ENCODE measurements around the gene KCNMB3.

KCNMB3 gene

GRCh38 chr3:179288845-179289244 is 37.9 kb upstream of the KCNMB3 start:
- H3F3A ChIP-seq (ENCODE audit: insufficient read depth, low read length), result no peaks in the 10 kb centered on the region
- no peaks in the 10 kb centered on the region for H3K9me3 ChIP-seq (ENCODE audit: low read length)
- no peaks in the 10 kb centered on the region for H3K27me3 ChIP-seq (ENCODE audit: insufficient read depth, low read length)
- H4K20me1 ChIP-seq (ENCODE audit: insufficient read depth, low read length), result no peaks in the 10 kb centered on the region
- no peaks in the 10 kb centered on the region; the same call in 1 of the 2 replicates for H3K9me2 ChIP-seq (ENCODE audit: low read depth, low read length)
- no peaks in the 10 kb centered on the region for H3K36me3 ChIP-seq (ENCODE audit: insufficient read depth, low read length)
- H3K27ac ChIP-seq (ENCODE audit: low read depth, low read length, poor library complexity, severe bottlenecking), result no peak overlapping the region
- no peaks in the 10 kb centered on the region for H3K79me2 ChIP-seq (ENCODE audit: insufficient read depth, low read length)
- H2AFZ ChIP-seq (ENCODE audit: low read length), result no peak overlapping the region
- no peaks in the 10 kb centered on the region for H3K4me1 ChIP-seq (ENCODE audit: insufficient read depth, low read length, severe bottlenecking)
- TF ChIP-seq EZH2 (IDR thresholded peaks at IDR 0.05; ENCODE audit: borderline replicate concordance, low read length), result no peak
- TF ChIP-seq, protein P1, sequence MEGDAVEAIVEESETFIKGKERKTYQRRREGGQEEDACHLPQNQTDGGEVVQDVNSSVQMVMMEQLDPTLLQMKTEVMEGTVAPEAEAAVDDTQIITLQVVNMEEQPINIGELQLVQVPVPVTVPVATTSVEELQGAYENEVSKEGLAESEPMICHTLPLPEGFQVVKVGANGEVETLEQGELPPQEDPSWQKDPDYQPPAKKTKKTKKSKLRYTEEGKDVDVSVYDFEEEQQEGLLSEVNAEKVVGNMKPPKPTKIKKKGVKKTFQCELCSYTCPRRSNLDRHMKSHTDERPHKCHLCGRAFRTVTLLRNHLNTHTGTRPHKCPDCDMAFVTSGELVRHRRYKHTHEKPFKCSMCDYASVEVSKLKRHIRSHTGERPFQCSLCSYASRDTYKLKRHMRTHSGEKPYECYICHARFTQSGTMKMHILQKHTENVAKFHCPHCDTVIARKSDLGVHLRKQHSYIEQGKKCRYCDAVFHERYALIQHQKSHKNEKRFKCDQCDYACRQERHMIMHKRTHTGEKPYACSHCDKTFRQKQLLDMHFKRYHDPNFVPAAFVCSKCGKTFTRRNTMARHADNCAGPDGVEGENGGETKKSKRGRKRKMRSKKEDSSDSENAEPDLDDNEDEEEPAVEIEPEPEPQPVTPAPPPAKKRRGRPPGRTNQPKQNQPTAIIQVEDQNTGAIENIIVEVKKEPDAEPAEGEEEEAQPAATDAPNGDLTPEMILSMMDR (IDR thresholded peaks at IDR 0.05; ENCODE audit: low read length), result no peak
- H3K4me3 ChIP-seq (ENCODE audit: low read depth, low read length, poor library complexity, severe bottlenecking), result no peak overlapping the region
- H3K9ac ChIP-seq (ENCODE audit: low read length), result no peak overlapping the region
- H3K4me2 ChIP-seq (ENCODE audit: low read length), result no peak overlapping the region

DNA sequence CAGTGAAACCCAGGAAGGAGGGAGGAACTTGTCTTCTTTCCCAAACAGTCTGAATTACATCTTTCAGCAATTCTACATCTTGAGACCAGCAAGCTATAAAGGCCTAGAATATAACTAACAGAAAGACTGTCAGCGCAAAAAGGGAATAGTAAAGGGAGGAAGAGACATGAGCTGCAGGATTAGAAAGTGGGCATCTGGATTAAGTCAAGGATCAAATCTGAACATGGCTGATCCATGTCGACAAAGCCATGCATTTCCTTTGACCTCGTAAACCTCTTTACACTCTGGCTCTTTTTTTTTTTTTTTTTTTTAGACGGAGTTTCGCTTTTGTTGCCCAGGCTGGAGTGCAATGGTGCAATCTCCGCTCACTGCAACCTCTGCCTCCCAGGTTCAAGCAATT is 35.4 kb upstream of the KCNMB3 start:
- no peaks in the 10 kb centered on the region; the same call in 1 of the 2 replicates for H3K9me2 ChIP-seq (ENCODE audit: low read depth, low read length)
- H3K4me3 ChIP-seq (ENCODE audit: low read depth, low read length, poor library complexity, severe bottlenecking), result no peak overlapping the region
- TF ChIP-seq, protein P1 (IDR thresholded peaks at IDR 0.05; ENCODE audit: low read length), result no peak
- no peak for TF ChIP-seq EZH2 (IDR thresholded peaks at IDR 0.05; ENCODE audit: borderline replicate concordance, low read length)
- H3K79me2 ChIP-seq (ENCODE audit: insufficient read depth, low read length), result no peaks in the 10 kb centered on the region
- H3K4me2 ChIP-seq (ENCODE audit: low read length), result no peak overlapping the region
- no peak overlapping the region for H3K9ac ChIP-seq (ENCODE audit: low read length)
- H3K4me1 ChIP-seq (ENCODE audit: insufficient read depth, low read length, severe bottlenecking), result no peaks in the 10 kb centered on the region
- H3K27ac ChIP-seq (ENCODE audit: low read depth, low read length, poor library complexity, severe bottlenecking), result no peak overlapping the region
- no peaks in the 10 kb centered on the region for H4K20me1 ChIP-seq (ENCODE audit: insufficient read depth, low read length)
- H3K27me3 ChIP-seq (ENCODE audit: insufficient read depth, low read length), result peaks cover 4% of the 10 kb centered on the region; the same call in 1 of the 2 replicates
- H3F3A ChIP-seq (ENCODE audit: insufficient read depth, low read length), result no peaks in the 10 kb centered on the region
- no peaks in the 10 kb centered on the region for H3K36me3 ChIP-seq (ENCODE audit: insufficient read depth, low read length)
- H2AFZ ChIP-seq (ENCODE audit: low read length), result no peak overlapping the region
- H3K9me3 ChIP-seq (ENCODE audit: low read length), result no peaks in the 10 kb centered on the region

DNA sequence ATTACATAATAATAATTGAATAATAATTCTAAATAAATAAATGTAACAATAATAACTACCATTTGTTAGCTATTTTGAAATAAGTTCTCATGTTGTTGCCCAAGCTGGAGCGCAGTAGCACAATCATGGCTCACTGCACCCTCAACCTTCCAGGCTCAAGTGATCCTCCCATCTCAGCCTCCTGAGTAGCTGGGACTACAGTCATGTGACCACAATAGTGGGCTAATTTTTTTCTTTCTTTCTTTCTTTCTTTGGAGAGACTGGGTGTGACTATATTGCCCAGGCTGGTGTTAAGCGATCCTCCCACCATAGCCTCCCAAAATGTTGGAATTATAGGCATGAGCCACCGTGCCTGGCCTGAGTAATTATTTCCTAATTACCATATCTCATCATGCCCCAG is 30.9 kb upstream of the KCNMB3 start:
- Histone ChIP-seq H3K4me3 (ENCODE audit: low read depth, low read length, poor library complexity, severe bottlenecking) (no peak overlapping the region), H3K79me2 (ENCODE audit: insufficient read depth, low read length) (no peaks in the 10 kb centered on the region), H4K20me1 (ENCODE audit: insufficient read depth, low read length) (no peaks in the 10 kb centered on the region), H3K9ac (ENCODE audit: low read length) (no peak overlapping the region), H3F3A (ENCODE audit: insufficient read depth, low read length) (no peaks in the 10 kb centered on the region), H3K9me3 (ENCODE audit: low read length) (no peaks in the 10 kb centered on the region), H3K4me2 (ENCODE audit: low read length) (no peak overlapping the region), H3K36me3 (ENCODE audit: insufficient read depth, low read length) (no peaks in the 10 kb centered on the region), H3K27ac (ENCODE audit: low read depth, low read length, poor library complexity, severe bottlenecking) (no peak overlapping the region), H2AFZ (ENCODE audit: low read length) (no peak overlapping the region), H3K9me2 (ENCODE audit: low read depth, low read length) (no peaks in the 10 kb centered on the region), H3K4me1 (ENCODE audit: insufficient read depth, low read length, severe bottlenecking) (no peaks in the 10 kb centered on the region), H3K27me3 (ENCODE audit: insufficient read depth, low read length) (peaks cover 4% of the 10 kb centered on the region; the same call in 1 of the 2 replicates)
- no peak for TF ChIP-seq EZH2 (IDR thresholded peaks at IDR 0.05; ENCODE audit: borderline replicate concordance, low read length)
- TF ChIP-seq, protein P1 (IDR thresholded peaks at IDR 0.05; ENCODE audit: low read length), result no peak
